Gastrocnemius medialis (tissue), 4 donors: ENCODE measurements around the gene MAD1L1. TPM values are rescaled to one million over a fixed set of nuclear protein-coding genes. Genes with fewer than 3 reads are reported as not detected.

Source experiments
- ATAC-seq, 2 donors: fragments of 150-250 bp; one replicate each; pipeline ENCODE4 v1.9.1; 2016
- DNase-seq, 2 donors: peaks; one replicate each; pipeline ENCODE4 v3.0.0-alpha.2; 2019
- H3K27ac ChIP-seq, 4 donors: fragments of 200-600 bp; sonication (generic); 1 replicate in 1 of 4; 2 replicates in 3 of 4; pipeline ENCODE4 v1.5.1; 2016 to 2018; ENCODE audit warnings: mild to moderate bottlenecking in 2 of 4, moderate library complexity in 1 of 4
- H3K27me3 ChIP-seq, 3 donors: fragments of 200-600 bp; sonication (generic) in 2 of 3; 1 replicate in 1 of 3; 2 replicates in 2 of 3; pipeline versions ENCODE4 v1.5.1 to v1.6.0; 2016 to 2019; ENCODE audit warnings: mild to moderate bottlenecking in 1 of 3, moderate library complexity in 1 of 3
- H3K36me3 ChIP-seq, 2 donors: fragments of 200-600 bp; sonication (generic) in 1 of 2; one replicate each; pipeline ENCODE4 v1.5.1; 2017 to 2018
- H3K4me1 ChIP-seq, 2 donors: fragments of 200-600 bp; sonication (generic) in 1 of 2; one replicate each; pipeline ENCODE4 v1.5.1; 2016 to 2017; ENCODE audit warnings: mild to moderate bottlenecking in 2 of 2
- H3K4me3 ChIP-seq, 4 donors: fragments of 200-600 bp; sonication (generic) in 3 of 4; 1 replicate in 1 of 4; 2 replicates in 3 of 4; pipeline ENCODE4 v1.5.1; 2016 to 2019; ENCODE audit warnings: mild to moderate bottlenecking in 2 of 4
- H3K9me3 ChIP-seq, 3 donors: fragments of 200-600 bp; sonication (generic) in 2 of 3; 1 replicate in 1 of 3; 2 replicates in 2 of 3; pipeline ENCODE4 v1.5.1; 2016 to 2019
- POLR2A ChIP-seq, 2 donors: fragments of 450-650 bp; IDR thresholded peaks; one replicate each; pipeline ENCODE4 v1.6.1; 2017; ENCODE audit warnings: antibody characterized with exemption in 2 of 2, mild to moderate bottlenecking in 2 of 2, moderate library complexity in 2 of 2
- in situ Hi-C, 4 donors: fragments of 200-750 bp; cut with MboI; loops; one replicate each; pipeline versions ENCODE4 v1.15.0 to v1.8.0; 2017; ENCODE audit warnings: low sequenced_read_pairs in 4 of 4
- intact Hi-C: fragments of 100-400 bp; cut with DNase I; formaldehyde crosslinking; loops from one replicate; pipeline ENCODE4 v1.15.1; 2023; ENCODE audit warnings: low total_unique reads
- total RNA-seq, 4 donors: library from RNA; depleted of rRNA; stranded (reverse); fragments of >200 nt; gene quantifications; one replicate each; pipeline versions ENCODE4 v1.1.0 to v1.2.3, GENCODE V29; 2016
- TF ChIP-seq, protein P1 (sequence below), 5 experiments: fragments of 450-650 bp in 3 of 5; fragments of 200-600 bp in 2 of 5; sonication (generic) in 2 of 5; IDR thresholded peaks in 4 of 5; conservative IDR thresholded peaks in 1 of 5; 1 replicate in 4 of 5; 2 replicates in 1 of 5; pipeline ENCODE4 v1.5.1; 2016 to 2019; ENCODE audit warnings: antibody characterized with exemption in 5 of 5, mild to moderate bottlenecking in 3 of 5, moderate library complexity in 3 of 5

MAD1L1 gene
- total RNA-seq, 4 donors from 2014 or later = 19.7 to 32.4 (median 22.7) TPM

DNA sequence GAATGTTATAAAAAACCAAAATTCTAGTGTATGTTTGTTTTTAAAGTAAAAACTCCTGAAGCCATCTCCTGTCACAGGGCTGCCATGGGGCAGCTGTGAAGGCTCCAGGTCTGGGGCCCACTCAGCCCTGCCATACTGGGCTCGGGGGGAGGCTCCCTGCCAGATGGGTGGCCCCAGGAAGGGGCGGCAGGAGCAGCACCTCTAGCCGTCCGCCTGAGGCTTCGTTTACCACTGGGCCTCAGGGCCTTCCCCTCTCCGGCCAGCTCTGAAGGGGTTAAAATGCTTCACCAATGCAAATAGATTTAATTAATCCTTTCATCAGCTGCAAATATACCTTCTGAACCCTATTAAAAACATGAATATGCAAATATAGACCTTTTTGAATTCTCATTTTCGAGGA is 423.7 kb downstream of the MAD1L1 start:
- no peaks in the 10 kb centered on the region for H3K36me3 ChIP-seq
- no peaks in the 10 kb centered on the region for H3K9me3 ChIP-seq
- DNase-seq = no peak
- in situ Hi-C loops (no loop called here), intact Hi-C loops (no loop called here)
- H3K27ac ChIP-seq = no peak overlapping the region
- no peak for TF ChIP-seq POLR2A (IDR thresholded peaks at IDR 0.05)
- TF ChIP-seq, protein P1, sequence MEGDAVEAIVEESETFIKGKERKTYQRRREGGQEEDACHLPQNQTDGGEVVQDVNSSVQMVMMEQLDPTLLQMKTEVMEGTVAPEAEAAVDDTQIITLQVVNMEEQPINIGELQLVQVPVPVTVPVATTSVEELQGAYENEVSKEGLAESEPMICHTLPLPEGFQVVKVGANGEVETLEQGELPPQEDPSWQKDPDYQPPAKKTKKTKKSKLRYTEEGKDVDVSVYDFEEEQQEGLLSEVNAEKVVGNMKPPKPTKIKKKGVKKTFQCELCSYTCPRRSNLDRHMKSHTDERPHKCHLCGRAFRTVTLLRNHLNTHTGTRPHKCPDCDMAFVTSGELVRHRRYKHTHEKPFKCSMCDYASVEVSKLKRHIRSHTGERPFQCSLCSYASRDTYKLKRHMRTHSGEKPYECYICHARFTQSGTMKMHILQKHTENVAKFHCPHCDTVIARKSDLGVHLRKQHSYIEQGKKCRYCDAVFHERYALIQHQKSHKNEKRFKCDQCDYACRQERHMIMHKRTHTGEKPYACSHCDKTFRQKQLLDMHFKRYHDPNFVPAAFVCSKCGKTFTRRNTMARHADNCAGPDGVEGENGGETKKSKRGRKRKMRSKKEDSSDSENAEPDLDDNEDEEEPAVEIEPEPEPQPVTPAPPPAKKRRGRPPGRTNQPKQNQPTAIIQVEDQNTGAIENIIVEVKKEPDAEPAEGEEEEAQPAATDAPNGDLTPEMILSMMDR (IDR thresholded peaks at IDR 0.05 in 4 of 5, conservative IDR thresholded peaks at IDR 0.05 in 1 of 5) = no peak
- ATAC-seq = no peak
- H3K27me3 ChIP-seq = no peaks in the 10 kb centered on the region
- no peak overlapping the region for H3K4me3 ChIP-seq
- peaks cover 0 to 4% of the 10 kb centered on the region in 2 donors for H3K4me1 ChIP-seq

- DNase-seq = no peak
- no peak overlapping the region for H3K4me3 ChIP-seq
- ATAC-seq = no peak
- H3K4me1 ChIP-seq = peaks cover 0 to 4% of the 10 kb centered on the region in 2 donors
- TF ChIP-seq, protein P1 (IDR thresholded peaks at IDR 0.05 in 4 of 5, conservative IDR thresholded peaks at IDR 0.05 in 1 of 5) = no peak
- TF ChIP-seq POLR2A (IDR thresholded peaks at IDR 0.05) = no peak
- intact Hi-C loops (no loop called here), in situ Hi-C loops (no loop called here)
- no peaks in the 10 kb centered on the region for H3K27me3 ChIP-seq
- H3K27ac ChIP-seq = no peak overlapping the region
- no peaks in the 10 kb centered on the region for H3K36me3 ChIP-seq
- no peaks in the 10 kb centered on the region for H3K9me3 ChIP-seq
Measured at GRCh38 chr7:1807821-1808600, 424.7 kb downstream of the MAD1L1 start.

GRCh38 chr7:1806354-1806753 is 426.4 kb downstream of the MAD1L1 start:
- Histone ChIP-seq H3K36me3 (no peaks in the 10 kb centered on the region), H3K4me1 (no peaks in the 10 kb centered on the region), H3K9me3 (no peaks in the 10 kb centered on the region), H3K4me3 (no peak overlapping the region), H3K27me3 (no peaks in the 10 kb centered on the region), H3K27ac (no peak overlapping the region)
- no peak for TF ChIP-seq POLR2A (IDR thresholded peaks at IDR 0.05)
- TF ChIP-seq, protein P1 (IDR thresholded peaks at IDR 0.05 in 4 of 5, conservative IDR thresholded peaks at IDR 0.05 in 1 of 5) = no peak
- in situ Hi-C loops (no loop called here), intact Hi-C loops (no loop called here)
- ATAC-seq = no peak
- DNase-seq = no peak

DNA sequence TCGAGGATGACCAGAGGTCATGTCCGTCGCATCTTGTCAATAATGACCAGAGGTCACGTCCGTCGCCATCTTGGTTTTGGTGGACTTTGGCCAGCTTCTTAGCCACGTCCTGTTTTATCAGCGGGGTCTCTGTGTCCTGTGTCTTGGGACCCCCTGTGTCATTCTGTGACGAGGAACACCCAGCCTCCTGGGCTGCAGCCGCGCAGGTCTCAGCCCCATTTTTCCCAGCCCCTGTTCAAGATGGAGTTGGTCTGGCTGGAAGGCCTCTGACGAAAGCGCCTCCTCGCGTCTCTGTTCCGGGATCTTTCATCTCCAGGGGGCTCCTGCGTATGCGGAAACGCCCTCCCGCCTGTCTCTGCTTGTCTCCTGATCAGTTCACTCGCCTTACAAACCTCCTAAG is 428.4 kb downstream of the MAD1L1 start:
- TF ChIP-seq POLR2A (IDR thresholded peaks at IDR 0.05) = no peak
- TF ChIP-seq, protein P1 (IDR thresholded peaks at IDR 0.05 in 4 of 5, conservative IDR thresholded peaks at IDR 0.05 in 1 of 5) = no peak
- in situ Hi-C loops (no loop called here), intact Hi-C loops (no loop called here)
- Histone ChIP-seq H3K4me3 (no peak overlapping the region), H3K9me3 (no peaks in the 10 kb centered on the region), H3K27me3 (no peaks in the 10 kb centered on the region), H3K36me3 (no peaks in the 10 kb centered on the region), H3K4me1 (no peaks in the 10 kb centered on the region), H3K27ac (no peak overlapping the region)
- no peak for ATAC-seq
- DNase-seq = no peak
